Measurements from ENCODE around the gene UNC80.

DNA sequence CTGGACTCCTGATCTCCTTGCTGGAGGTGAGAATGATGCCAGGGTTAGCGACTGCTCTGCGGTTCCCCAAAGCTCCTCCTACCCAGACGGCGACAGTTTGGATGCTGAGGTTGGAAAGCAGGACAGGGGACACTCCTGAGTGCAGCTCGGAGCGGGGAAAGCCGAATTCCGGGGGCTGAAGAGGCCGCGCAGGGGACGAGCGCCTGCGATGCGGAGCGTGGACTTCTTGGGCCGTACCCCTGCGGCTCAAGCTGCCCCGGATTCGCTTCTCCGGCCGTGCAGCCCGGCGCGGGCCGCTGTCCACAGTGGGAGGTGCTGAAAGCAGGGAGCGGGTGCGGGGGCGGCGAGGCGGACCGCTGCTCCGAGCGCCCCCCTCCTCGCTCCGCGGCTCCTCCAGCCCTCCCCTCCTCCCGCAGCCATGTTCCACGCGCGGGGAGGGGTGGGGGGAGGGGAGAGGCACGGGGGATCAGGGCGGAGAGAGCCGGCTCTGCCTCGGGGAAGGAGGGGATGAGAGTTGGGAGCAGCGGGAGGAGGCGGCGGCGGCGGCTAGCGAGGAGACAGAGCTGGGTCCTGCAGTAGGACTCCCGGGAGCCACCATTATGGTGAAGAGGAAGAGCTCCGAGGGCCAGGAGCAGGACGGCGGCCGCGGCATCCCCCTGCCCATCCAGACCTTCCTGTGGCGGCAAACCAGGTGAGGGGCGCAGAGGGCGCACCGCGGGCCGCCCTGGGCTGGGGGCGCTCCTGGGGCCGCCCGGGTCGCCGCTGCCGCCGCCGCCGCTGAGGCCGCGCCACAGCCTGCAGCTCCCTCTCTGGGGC lies at the start of gene UNC80:
- TF ChIP-seq, protein P1, sequence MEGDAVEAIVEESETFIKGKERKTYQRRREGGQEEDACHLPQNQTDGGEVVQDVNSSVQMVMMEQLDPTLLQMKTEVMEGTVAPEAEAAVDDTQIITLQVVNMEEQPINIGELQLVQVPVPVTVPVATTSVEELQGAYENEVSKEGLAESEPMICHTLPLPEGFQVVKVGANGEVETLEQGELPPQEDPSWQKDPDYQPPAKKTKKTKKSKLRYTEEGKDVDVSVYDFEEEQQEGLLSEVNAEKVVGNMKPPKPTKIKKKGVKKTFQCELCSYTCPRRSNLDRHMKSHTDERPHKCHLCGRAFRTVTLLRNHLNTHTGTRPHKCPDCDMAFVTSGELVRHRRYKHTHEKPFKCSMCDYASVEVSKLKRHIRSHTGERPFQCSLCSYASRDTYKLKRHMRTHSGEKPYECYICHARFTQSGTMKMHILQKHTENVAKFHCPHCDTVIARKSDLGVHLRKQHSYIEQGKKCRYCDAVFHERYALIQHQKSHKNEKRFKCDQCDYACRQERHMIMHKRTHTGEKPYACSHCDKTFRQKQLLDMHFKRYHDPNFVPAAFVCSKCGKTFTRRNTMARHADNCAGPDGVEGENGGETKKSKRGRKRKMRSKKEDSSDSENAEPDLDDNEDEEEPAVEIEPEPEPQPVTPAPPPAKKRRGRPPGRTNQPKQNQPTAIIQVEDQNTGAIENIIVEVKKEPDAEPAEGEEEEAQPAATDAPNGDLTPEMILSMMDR (conservative IDR thresholded peaks at IDR 0.05; ENCODE audit: low read depth, low read length) = no peak
- no peak for TF ChIP-seq EZH2 (IDR thresholded peaks at IDR 0.05; ENCODE audit: borderline replicate concordance, low read depth, low read length, poor library complexity, severe bottlenecking)
